HL-60 (cell line): Measurements from ENCODE around the gene LYRM2.

Experiments
- DNase-seq, 2 experiments: peaks; one replicate each; pipeline ENCODE4 v3.0.0-alpha.2; 2010 to 2020; ENCODE audit warnings: low read depth in 1 of 2, low spot score in 1 of 2
- H3K27ac ChIP-seq: fragments of 250-450 bp; sonication (Bioruptor Pico); replicated peaks from 2 replicates; pipeline ENCODE4 v1.5.1; 2020; ENCODE audit warnings: mild to moderate bottlenecking, moderate library complexity
- H3K27me3 ChIP-seq: fragments of 250-450 bp; sonication (Bioruptor Pico); 2 replicates; pipeline ENCODE4 v1.5.1; 2021; ENCODE audit warnings: mild to moderate bottlenecking, moderate library complexity; ENCODE audit not compliant: insufficient read depth, poor library complexity, severe bottlenecking
- H3K4me3 ChIP-seq: replicated peaks from 2 replicates; pipeline ENCODE4 v1.5.1; 2011; ENCODE audit warnings: mild to moderate bottlenecking, control low read depth, low read length; ENCODE audit not compliant: insufficient read depth
- CTCF ChIP-seq: IDR thresholded peaks from one replicate; pipeline ENCODE4 v1.5.1; 2011; ENCODE audit warnings: low read length, control low read depth, inconsistent platforms; ENCODE audit not compliant: insufficient read depth
- GABPA ChIP-seq: IDR thresholded peaks from 2 replicates; pipeline ENCODE4 v1.6.1; 2012; ENCODE audit warnings: low read depth
- POLR2AphosphoS5 ChIP-seq: IDR thresholded peaks from 2 replicates; pipeline ENCODE4 v1.6.1; 2012; ENCODE audit warnings: low read depth
- REST ChIP-seq: IDR thresholded peaks from 2 replicates; pipeline ENCODE4 v1.6.1; 2012; ENCODE audit warnings: low read depth; ENCODE audit not compliant: insufficient replicate concordance
- SPI1 ChIP-seq: IDR thresholded peaks from 2 replicates; pipeline ENCODE4 v1.6.1; 2012; ENCODE audit warnings: low read depth, mild to moderate bottlenecking, borderline replicate concordance

The LYRM2 gene

GRCh38 chr6:89612121-89612520 lies 26.4 kb downstream of the LYRM2 start:
- DNase-seq: no peak
- no peak overlapping the region for H3K4me3 ChIP-seq
- H3K27me3 ChIP-seq: no peaks in the 10 kb centered on the region
- no peak overlapping the region for H3K27ac ChIP-seq
- TF ChIP-seq CTCF (no peak), SPI1 (no peak), REST (no peak), POLR2AphosphoS5 (no peak), GABPA (no peak)

GRCh38 chr6:89611666-89612065 lies 26.9 kb downstream of the LYRM2 start:
- no peak for DNase-seq
- TF ChIP-seq SPI1: no peak
- no peak for TF ChIP-seq POLR2AphosphoS5
- no peak for TF ChIP-seq CTCF
- no peak for TF ChIP-seq GABPA
- TF ChIP-seq REST: no peak
- Histone ChIP-seq H3K27me3 (no peaks in the 10 kb centered on the region), H3K4me3 (no peak overlapping the region), H3K27ac (no peak overlapping the region)

GRCh38 chr6:89610149-89610642 lies 28.4 kb downstream of the LYRM2 start:
- DNase-seq: peak; percentile 12 to 76
- TF ChIP-seq CTCF (peak; percentile 88), POLR2AphosphoS5 (no peak)

DNA sequence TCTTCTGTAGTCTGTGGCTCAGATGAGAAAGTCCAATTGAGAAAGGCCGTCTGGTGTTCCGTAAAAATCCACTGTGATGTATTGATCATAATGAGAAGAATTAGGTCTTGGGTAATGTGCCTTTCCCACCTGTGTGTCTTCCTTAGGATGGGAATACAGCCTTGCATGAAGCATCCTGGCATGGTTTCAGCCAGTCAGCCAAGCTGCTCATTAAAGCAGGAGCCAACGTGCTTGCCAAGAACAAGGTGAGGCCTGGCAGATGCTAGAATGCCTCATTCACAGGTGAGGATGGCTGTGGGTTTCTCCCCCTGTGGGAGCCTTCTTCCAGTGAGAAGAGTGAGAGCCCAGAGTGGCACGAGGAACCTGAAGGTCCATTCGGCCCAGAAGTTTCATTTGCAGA lies 32.7 kb downstream of the LYRM2 start:
- H3K4me3 ChIP-seq: no peak overlapping the region
- no peak for DNase-seq
- no peaks in the 10 kb centered on the region for H3K27me3 ChIP-seq
- TF ChIP-seq GABPA (no peak), POLR2AphosphoS5 (no peak), REST (no peak), SPI1 (no peak), CTCF (no peak)
- no peak overlapping the region for H3K27ac ChIP-seq

More at GRCh38 chr6:89610149-89610642, 28.4 kb downstream of the LYRM2 start:
- Histone ChIP-seq H3K27ac (no peak overlapping the region), H3K4me3 (no peak overlapping the region), H3K27me3 (no peaks in the 10 kb centered on the region)
